Measurements from ENCODE around the gene S100A6.

S100A6 gene

GRCh38 chr1:153567621-153568366 lies 32.0 kb upstream of the S100A6 start:
- Histone ChIP-seq H3K9me3 (ENCODE audit: control insufficient read depth, insufficient read depth, low read length) (no peaks in the 10 kb centered on the region), H3K9me2 (replicated peaks; ENCODE audit: control insufficient read depth, low read length) (no peaks in the 10 kb centered on the region), H4K20me1 (ENCODE audit: control insufficient read depth, insufficient read depth, low read depth, low read length) (no peaks in the 10 kb centered on the region), H3K4me1 (ENCODE audit: control insufficient read depth, low read length) (peaks cover 6% of the 10 kb centered on the region), H3K36me3 (ENCODE audit: control insufficient read depth, low read length) (no peaks in the 10 kb centered on the region), H3K79me2 (ENCODE audit: control insufficient read depth, low read length) (no peaks in the 10 kb centered on the region), H3F3A (ENCODE audit: control insufficient read depth, insufficient read depth) (no peaks in the 10 kb centered on the region), H3K27me3 (ENCODE audit: control insufficient read depth, low read length) (no peaks in the 10 kb centered on the region), H3K4me3 (ENCODE audit: low read length) (no peak overlapping the region), H3K4me2 (ENCODE audit: low read length) (no peak overlapping the region), H3K27ac (ENCODE audit: low read depth, low read length) (no peak overlapping the region)
- no peak for TF ChIP-seq CTCF (IDR thresholded peaks at IDR 0.05; ENCODE audit: low read depth, low read length, poor library complexity, severe bottlenecking)
- TF ChIP-seq EZH2phosphoT487 (IDR thresholded peaks at IDR 0.05; ENCODE audit: borderline replicate concordance, low read length), result no peak

- H3K4me1 ChIP-seq (ENCODE audit: control insufficient read depth, low read length), result peaks cover 6% of the 10 kb centered on the region
- TF ChIP-seq EZH2phosphoT487 (IDR thresholded peaks at IDR 0.05; ENCODE audit: borderline replicate concordance, low read length) (no peak), CTCF (IDR thresholded peaks at IDR 0.05; ENCODE audit: low read depth, low read length, poor library complexity, severe bottlenecking) (no peak)
- no peaks in the 10 kb centered on the region for H3K9me3 ChIP-seq (ENCODE audit: control insufficient read depth, insufficient read depth, low read length)
- no peak overlapping the region for H3K27ac ChIP-seq (ENCODE audit: low read depth, low read length)
- H3K4me2 ChIP-seq (ENCODE audit: low read length), result no peak overlapping the region
- H3K4me3 ChIP-seq (ENCODE audit: low read length), result no peak overlapping the region
- no peaks in the 10 kb centered on the region for H3K36me3 ChIP-seq (ENCODE audit: control insufficient read depth, low read length)
- H3K9me2 ChIP-seq (replicated peaks; ENCODE audit: control insufficient read depth, low read length), result no peaks in the 10 kb centered on the region
- no peaks in the 10 kb centered on the region for H3F3A ChIP-seq (ENCODE audit: control insufficient read depth, insufficient read depth)
- no peaks in the 10 kb centered on the region for H3K27me3 ChIP-seq (ENCODE audit: control insufficient read depth, low read length)
- H4K20me1 ChIP-seq (ENCODE audit: control insufficient read depth, insufficient read depth, low read depth, low read length), result no peaks in the 10 kb centered on the region
- no peaks in the 10 kb centered on the region for H3K79me2 ChIP-seq (ENCODE audit: control insufficient read depth, low read length)
Observed at GRCh38 chr1:153566414-153567371, 30.9 kb upstream of the S100A6 start.

GRCh38 chr1:153565529-153566374 lies 30.0 kb upstream of the S100A6 start, which contains the start of gene S100A2:
TSS of gene S100A2 (minus strand) at chr1:153565844. CDS start at chr1:153563877, 1,967 bp downstream.
- Histone ChIP-seq H3K9me3 (ENCODE audit: control insufficient read depth, insufficient read depth, low read length) (no peaks in the 10 kb centered on the region), H3K4me1 (ENCODE audit: control insufficient read depth, low read length) (peaks cover 6% of the 10 kb centered on the region), H3K4me3 (ENCODE audit: low read length) (no peak within 1 kb of the TSS), H3F3A (ENCODE audit: control insufficient read depth, insufficient read depth) (no peaks in the 10 kb centered on the region), H3K36me3 (ENCODE audit: control insufficient read depth, low read length) (no peaks in the 10 kb centered on the region), H3K27ac (ENCODE audit: low read depth, low read length) (no peak within 1 kb of the TSS), H3K27me3 (ENCODE audit: control insufficient read depth, low read length) (no peaks in the 10 kb centered on the region), H4K20me1 (ENCODE audit: control insufficient read depth, insufficient read depth, low read depth, low read length) (no peaks in the 10 kb centered on the region), H3K4me2 (ENCODE audit: low read length) (no peak within 1 kb of the TSS), H3K9me2 (replicated peaks; ENCODE audit: control insufficient read depth, low read length) (no peaks in the 10 kb centered on the region), H3K79me2 (ENCODE audit: control insufficient read depth, low read length) (no peaks in the 10 kb centered on the region)
- TF ChIP-seq EZH2phosphoT487 (IDR thresholded peaks at IDR 0.05; ENCODE audit: borderline replicate concordance, low read length) (no peak), CTCF (IDR thresholded peaks at IDR 0.05; ENCODE audit: low read depth, low read length, poor library complexity, severe bottlenecking) (no peak)

Measured in DOHH2 (cell line).